SH-SY5Y (cell line): Measurements from ENCODE around the gene TBRG1.

Experiments
- GATA2 ChIP-seq: IDR thresholded peaks from 2 replicates; pipeline ENCODE4 v1.6.1; 2011; ENCODE audit warnings: mild to moderate bottlenecking, low read depth, low read length
- GATA3 ChIP-seq: IDR thresholded peaks from 2 replicates; pipeline ENCODE4 v1.6.1; 2011; ENCODE audit warnings: low read depth, mild to moderate bottlenecking, low read length, moderate library complexity

GRCh38 chr11:124673333-124674167 lies 50.9 kb downstream of the TBRG1 start, which contains the start of the genes SIAE and SPA17:
- TF ChIP-seq GATA2 (no peak), GATA3 (no peak)
